ENCODE data around the gene ARMC6. TPM values are rescaled to one million over a fixed set of nuclear protein-coding genes. Genes with fewer than 3 reads are reported as not detected.
A peak's percentile ranks its signal among the peaks of the same experiment; 100 is the strongest.

ARMC6 gene
- total and polyA plus RNA-seq, 2 experiments from 2014 or later = 26.4 to 30.8 TPM

DNA sequence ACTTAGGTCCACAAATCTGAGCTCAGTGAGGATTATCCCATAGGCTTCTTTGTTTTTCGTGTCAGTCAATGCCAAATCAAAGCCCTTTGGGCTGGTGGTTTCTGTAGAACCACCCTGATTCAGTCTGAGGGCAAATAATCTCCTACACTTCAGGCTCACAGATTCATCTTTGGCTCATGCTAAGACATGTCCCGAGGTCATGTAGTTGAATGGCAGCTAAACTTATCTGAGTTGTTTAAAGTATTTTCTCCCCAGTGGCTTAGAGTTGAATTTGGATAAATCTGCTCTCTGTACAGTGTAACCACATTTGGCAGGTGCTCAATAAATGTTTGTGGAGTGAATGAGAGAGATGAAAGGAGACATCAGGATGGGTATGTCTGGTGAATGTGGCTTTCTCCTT, 17.3 kb downstream of the ARMC6 start:
- no peak overlapping the region for H3K4me2 ChIP-seq
- H3K4me3 ChIP-seq = no peak overlapping the region
- no peaks in the 10 kb centered on the region for H3K79me2 ChIP-seq
- H3K9me3 ChIP-seq (ENCODE audit: low read depth) = no peaks in the 10 kb centered on the region
- no peaks in the 10 kb centered on the region for H3K4me1 ChIP-seq (ENCODE audit: insufficient read depth)
- TF ChIP-seq EZH2phosphoT487 (IDR thresholded peaks at IDR 0.05; ENCODE audit: low read depth, severe bottlenecking, unreplicated experiment) = no peak
- no peak for TF ChIP-seq EZH2 (IDR thresholded peaks at IDR 0.05; ENCODE audit: borderline replicate concordance)
- TF ChIP-seq, protein P1, sequence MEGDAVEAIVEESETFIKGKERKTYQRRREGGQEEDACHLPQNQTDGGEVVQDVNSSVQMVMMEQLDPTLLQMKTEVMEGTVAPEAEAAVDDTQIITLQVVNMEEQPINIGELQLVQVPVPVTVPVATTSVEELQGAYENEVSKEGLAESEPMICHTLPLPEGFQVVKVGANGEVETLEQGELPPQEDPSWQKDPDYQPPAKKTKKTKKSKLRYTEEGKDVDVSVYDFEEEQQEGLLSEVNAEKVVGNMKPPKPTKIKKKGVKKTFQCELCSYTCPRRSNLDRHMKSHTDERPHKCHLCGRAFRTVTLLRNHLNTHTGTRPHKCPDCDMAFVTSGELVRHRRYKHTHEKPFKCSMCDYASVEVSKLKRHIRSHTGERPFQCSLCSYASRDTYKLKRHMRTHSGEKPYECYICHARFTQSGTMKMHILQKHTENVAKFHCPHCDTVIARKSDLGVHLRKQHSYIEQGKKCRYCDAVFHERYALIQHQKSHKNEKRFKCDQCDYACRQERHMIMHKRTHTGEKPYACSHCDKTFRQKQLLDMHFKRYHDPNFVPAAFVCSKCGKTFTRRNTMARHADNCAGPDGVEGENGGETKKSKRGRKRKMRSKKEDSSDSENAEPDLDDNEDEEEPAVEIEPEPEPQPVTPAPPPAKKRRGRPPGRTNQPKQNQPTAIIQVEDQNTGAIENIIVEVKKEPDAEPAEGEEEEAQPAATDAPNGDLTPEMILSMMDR (IDR thresholded peaks at IDR 0.05; ENCODE audit: poor library complexity) = no peak
- H2AFZ ChIP-seq = no peak overlapping the region
- H4K20me1 ChIP-seq (ENCODE audit: insufficient read depth, poor library complexity, severe bottlenecking) = no peaks in the 10 kb centered on the region
- 95% methylated on average over 2 of the region's 2 CpGs for WGBS (ENCODE audit: low lambda C conversion rate, missing lambda C conversion rate)
- H3K36me3 ChIP-seq (replicated peaks; ENCODE audit: insufficient read depth, low read depth) = no peaks in the 10 kb centered on the region
- H3K27ac ChIP-seq = no peak overlapping the region
- no peak for DNase-seq (ENCODE audit: low spot score)
- H3K27me3 ChIP-seq = no peaks in the 10 kb centered on the region
- H3K9me2 ChIP-seq (replicated peaks; ENCODE audit: insufficient read depth) = no peaks in the 10 kb centered on the region

DNA sequence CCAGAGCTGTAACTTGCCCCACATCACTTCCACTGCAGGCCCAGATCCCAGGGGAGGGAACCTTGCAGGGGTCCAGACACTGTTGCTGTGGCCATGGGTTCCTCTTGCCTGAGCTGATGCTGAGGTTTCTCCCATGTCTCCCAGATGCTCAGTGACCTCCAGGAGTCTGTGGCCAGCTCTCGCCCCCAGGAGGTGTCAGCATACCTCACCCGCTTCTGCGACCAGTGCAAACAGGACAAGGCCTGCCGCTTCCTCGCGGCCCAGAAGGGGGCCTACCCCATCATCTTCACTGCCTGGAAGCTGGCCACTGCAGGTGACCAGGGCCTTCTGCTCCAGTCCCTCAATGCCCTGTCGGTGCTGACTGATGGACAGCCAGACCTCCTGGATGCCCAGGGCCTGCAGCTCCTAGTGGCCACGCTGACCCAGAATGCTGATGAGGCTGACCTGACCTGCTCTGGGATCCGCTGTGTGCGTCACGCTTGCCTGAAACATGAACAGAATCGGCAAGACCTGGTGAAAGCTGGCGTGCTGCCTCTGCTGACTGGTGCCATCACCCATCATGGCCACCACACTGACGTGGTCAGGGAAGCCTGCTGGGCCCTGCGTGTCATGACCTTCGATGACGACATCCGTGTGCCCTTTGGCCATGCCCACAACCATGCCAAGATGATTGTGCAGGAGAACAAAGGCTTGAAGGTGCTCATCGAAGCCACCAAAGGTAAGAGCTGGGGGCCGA, 18.2 kb downstream of the ARMC6 start:
- WGBS (ENCODE audit: low lambda C conversion rate, missing lambda C conversion rate) = 95% methylated on average over 20 of the region's 20 CpGs
- no peaks in the 10 kb centered on the region for H4K20me1 ChIP-seq (ENCODE audit: insufficient read depth, poor library complexity, severe bottlenecking)
- no peaks in the 10 kb centered on the region for H3K27me3 ChIP-seq
- no peaks in the 10 kb centered on the region for H3K9me3 ChIP-seq (ENCODE audit: low read depth)
- DNase-seq (ENCODE audit: low spot score) = peak; percentile 4
- no peak overlapping the region for H3K4me3 ChIP-seq
- H3K79me2 ChIP-seq = no peaks in the 10 kb centered on the region
- H3K36me3 ChIP-seq (replicated peaks; ENCODE audit: insufficient read depth, low read depth) = no peaks in the 10 kb centered on the region
- no peak for TF ChIP-seq EZH2 (IDR thresholded peaks at IDR 0.05; ENCODE audit: borderline replicate concordance)
- TF ChIP-seq EZH2phosphoT487 (IDR thresholded peaks at IDR 0.05; ENCODE audit: low read depth, severe bottlenecking, unreplicated experiment) = no peak
- TF ChIP-seq, protein P1 (IDR thresholded peaks at IDR 0.05; ENCODE audit: poor library complexity) = no peak
- no peaks in the 10 kb centered on the region for H3K9me2 ChIP-seq (replicated peaks; ENCODE audit: insufficient read depth)
- H3K4me2 ChIP-seq = no peak overlapping the region
- H3K4me1 ChIP-seq (ENCODE audit: insufficient read depth) = no peaks in the 10 kb centered on the region
- H2AFZ ChIP-seq = no peak overlapping the region
- no peak overlapping the region for H3K27ac ChIP-seq

DNA sequence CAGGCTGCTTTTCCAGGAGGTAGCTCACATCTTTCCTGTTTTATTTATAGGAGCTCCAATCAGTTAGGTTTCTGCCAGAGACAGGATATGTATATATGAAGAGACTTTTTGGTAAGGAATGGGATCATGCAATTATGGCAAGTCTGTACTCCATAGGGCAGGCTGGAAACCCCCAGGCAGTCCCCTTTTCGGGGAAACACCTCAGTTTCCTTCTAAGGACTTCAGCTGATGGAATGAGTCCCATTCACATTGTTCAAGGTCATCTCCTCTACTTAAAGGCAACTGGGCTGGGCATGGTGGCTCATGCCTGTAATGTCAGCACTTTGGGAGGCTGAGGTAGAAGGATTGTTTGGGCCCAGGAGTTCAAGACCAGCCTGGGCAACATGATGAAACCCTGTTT, 19.5 kb downstream of the ARMC6 start:
- WGBS (ENCODE audit: low lambda C conversion rate, missing lambda C conversion rate) = 95% methylated on average over 1 of the region's 1 CpG
- Histone ChIP-seq H3K9me3 (ENCODE audit: low read depth) (no peaks in the 10 kb centered on the region), H3K9me2 (replicated peaks; ENCODE audit: insufficient read depth) (no peaks in the 10 kb centered on the region), H3K27me3 (no peaks in the 10 kb centered on the region), H3K36me3 (replicated peaks; ENCODE audit: insufficient read depth, low read depth) (no peaks in the 10 kb centered on the region), H3K4me2 (no peak overlapping the region), H3K79me2 (no peaks in the 10 kb centered on the region), H3K4me3 (no peak overlapping the region), H3K27ac (no peak overlapping the region), H2AFZ (no peak overlapping the region), H4K20me1 (ENCODE audit: insufficient read depth, poor library complexity, severe bottlenecking) (no peaks in the 10 kb centered on the region), H3K4me1 (ENCODE audit: insufficient read depth) (no peaks in the 10 kb centered on the region)
- no peak for DNase-seq (ENCODE audit: low spot score)
- TF ChIP-seq EZH2 (IDR thresholded peaks at IDR 0.05; ENCODE audit: borderline replicate concordance) = no peak
- no peak for TF ChIP-seq EZH2phosphoT487 (IDR thresholded peaks at IDR 0.05; ENCODE audit: low read depth, severe bottlenecking, unreplicated experiment)
- TF ChIP-seq, protein P1 (IDR thresholded peaks at IDR 0.05; ENCODE audit: poor library complexity) = no peak
